ENCODE measurements around the gene PIP4K2C.
A peak's percentile ranks its signal among the peaks of the same experiment; 100 is the strongest.
"Not testable (repeated sequence)": the region's sequence is repeated elsewhere in the genome, so short reads cannot be mapped to it uniquely, and the experiment has no call there.

Gene PIP4K2C

DNA sequence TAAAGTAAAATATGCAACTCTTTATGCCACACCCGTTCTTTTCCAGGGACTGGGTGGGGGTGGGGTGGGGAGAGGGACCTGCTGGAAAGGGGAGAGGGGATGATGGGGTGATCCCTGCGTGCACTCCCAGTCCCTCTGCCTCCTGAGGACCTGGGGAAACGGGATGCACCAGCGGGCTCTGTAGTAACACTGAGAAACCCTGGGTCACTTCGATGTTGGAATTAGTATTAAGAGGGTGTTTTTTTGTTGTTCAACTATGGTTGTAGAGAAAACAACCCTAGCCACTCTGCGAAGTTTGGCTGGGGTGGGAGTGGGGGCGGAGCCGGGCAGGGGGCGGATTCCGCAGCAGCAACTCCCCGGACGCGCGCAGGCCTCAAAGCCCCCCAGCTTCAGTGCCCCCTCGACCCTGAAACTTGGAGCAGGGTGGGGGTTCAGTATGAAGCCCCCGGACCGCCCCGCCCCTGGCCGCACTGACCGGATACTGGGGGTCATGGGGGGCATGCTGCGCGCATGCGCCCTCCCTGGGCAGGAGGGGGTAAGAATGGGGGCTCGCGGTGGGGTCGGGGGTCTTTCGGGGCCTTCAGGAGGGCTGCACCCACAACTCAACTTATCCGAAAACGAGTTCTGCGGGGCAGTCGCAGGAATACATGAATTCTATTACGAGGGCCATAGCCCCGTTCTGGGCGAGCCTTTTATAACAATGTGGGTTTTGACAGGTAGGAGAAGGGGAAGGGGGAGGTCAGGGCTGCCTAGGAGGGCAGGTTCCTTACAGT is 19.0 kb downstream of the PIP4K2C start:
- DNase-seq (ENCODE audit: low spot score) = no peak

DNA sequence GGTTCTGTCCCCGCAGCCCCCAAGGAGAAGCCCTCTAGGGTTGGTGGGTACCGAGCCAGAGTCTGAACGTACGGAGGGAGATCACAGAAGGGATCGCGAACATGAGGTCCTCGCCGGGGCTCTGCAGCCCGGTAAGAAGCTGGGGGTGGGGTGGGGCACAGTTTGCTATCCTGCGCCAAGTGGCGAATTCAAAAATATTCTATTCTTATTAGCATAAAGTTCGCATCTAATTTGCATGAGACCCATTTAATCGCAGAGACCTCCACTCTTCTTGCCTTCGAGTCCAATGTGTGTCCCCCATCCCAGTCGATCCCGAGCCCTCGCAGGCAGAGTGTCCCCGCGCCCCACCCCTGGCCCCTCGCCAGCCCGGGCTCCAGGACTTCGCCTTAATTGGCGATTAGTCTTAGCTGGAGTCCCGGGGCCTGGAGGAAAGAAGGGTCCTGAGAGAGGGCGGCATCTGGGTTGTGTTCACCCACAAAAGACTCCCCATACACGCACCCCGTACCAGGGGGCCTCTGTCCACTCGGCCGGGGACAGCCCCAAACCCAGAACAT is 19.6 kb downstream of the PIP4K2C start:
- DNase-seq (ENCODE audit: low spot score) = no peak

DNA sequence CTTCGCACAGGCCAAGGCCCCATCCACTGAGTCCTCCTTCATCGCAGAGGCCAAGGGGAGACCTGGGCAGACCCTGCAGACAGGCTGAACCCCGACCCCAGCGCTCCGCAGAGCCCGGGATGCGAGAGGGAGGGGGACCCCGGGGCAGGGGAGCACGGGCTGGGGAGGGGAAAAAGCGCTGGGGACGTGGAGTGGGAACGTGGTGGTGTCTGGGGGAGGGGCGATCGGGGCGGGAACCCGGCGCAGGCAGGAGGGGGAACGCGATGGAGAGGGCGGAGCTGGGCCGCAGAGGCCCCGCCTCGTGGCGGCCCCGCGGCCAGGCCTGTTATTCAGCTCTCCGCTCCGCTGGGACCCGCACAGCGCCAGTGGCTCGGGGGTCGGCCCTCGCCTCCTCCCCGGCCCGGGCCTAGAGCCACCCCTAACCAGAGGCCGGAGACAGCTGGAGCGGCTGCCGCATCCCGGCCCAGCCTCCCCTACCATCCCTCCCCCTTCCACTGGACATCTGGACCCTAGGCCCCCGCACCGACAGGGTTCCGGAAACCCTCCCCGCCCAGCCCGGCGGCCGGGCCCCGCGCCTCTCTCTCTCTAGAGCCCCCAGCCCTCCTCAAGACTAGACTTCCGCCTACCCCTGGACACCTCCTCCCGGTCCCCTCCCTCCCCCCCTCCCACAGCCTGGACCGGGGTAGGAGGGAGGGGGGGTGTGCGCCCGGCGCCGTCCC is 20.3 kb downstream of the PIP4K2C start, which contains the start of gene ARHGEF25:
TSS of gene ARHGEF25 (plus strand) at position 328 of the 719 bp plus-strand sequence. CDS start 460 bp downstream, outside the sequence.
- DNase-seq (ENCODE audit: low spot score) = peak; percentile 35

DNA sequence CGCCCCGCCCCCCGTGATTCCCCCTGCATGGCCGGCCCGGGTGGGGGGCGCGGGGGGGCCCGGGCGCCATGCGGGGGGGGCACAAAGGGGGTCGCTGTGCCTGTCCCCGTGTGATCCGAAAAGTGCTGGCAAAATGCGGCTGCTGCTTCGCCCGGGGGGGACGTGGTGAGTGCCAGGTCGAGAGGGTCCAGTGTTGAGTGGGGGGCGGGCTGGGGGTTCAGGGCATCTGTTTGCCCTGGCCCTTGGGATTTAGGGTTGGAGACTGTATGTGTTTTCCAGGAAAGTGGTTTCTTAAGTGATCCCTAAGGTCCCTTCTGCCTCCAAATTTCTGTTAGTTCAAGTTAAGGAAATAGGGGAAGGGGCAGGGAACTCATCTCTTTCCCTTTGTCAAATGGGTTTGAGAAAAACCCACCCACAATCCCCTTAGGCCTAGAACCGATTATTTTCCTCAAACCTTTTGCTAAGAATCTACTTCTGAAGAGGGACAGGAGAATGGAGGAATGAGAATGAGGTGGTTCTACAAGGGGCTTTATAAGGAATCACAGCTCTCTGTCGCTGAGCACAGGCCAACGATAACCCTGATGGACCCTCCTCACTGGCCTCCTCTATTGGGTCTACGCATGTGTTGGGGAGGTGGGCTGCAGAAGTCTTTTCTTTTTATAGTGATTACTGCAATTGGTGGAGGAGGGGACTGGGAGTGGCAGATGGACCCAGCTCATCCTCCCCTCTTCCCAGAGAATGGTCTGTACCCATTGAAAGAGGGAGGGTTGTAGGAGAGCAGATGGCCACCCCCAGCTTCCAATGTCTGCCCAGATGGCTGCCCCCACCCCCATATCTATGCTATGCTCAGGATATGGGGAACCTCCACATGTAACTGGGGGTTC is 21.1 kb downstream of the PIP4K2C start:
- no peak for DNase-seq (ENCODE audit: low spot score)

DNA sequence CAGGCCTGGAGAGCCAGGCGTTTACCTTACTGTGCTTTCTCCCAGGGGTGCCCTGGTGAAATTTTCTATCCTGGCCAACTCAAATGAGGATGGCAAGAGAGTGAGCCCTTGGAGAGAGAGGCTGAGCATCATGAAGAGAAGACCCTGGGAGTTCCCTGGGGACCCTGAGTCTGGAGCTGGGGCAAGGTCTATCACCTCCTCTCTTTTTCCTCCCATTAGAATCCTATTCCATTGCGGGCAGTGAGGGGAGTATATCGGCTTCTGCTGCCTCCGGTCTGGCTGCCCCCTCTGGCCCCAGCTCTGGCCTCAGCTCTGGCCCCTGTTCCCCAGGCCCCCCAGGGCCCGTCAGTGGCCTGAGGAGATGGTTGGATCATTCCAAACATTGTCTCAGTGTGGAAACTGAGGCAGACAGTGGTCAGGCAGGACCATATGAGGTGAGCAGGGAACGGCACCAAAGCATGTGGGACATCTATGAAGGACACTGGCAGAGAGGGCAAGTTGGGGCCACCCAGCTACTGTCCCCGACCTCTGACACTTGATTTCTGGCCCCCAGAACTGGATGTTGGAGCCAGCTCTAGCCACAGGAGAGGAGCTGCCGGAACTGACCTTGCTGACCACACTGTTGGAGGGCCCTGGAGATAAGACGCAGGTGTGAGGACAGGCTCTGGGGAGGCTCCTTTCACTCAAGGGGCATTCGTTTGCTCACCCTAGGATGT is 21.9 kb downstream of the PIP4K2C start:
- DNase-seq (ENCODE audit: low spot score) = no peak

DNA sequence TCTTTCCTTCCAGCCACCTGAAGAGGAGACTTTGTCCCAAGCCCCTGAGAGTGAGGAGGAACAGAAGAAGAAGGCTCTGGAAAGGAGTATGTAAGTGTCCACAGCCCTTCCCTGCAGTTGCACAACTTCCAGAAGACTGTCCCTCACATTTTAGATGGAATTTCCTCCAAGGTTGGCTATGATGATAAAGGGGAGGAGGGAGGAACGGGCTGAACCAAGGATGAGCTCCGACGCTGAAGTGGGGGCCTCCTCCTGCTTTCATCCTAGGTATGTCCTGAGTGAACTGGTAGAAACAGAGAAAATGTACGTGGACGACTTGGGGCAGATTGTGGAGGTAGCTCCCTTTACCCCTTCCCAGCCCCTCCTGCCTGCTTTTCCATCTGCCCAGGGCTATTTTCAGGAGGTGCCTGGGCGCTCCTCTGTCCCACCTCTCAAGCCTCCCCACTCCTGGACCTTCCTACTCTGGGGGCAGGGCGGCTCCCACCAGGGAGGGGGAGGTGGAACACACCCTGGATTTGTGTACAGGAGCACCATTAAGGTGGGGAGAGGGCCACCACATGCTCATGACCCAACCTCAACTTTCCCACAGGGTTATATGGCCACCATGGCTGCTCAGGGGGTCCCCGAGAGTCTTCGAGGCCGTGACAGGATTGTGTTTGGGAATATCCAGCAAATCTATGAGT is 22.6 kb downstream of the PIP4K2C start:
- DNase-seq (ENCODE audit: low spot score) = no peak

DNA sequence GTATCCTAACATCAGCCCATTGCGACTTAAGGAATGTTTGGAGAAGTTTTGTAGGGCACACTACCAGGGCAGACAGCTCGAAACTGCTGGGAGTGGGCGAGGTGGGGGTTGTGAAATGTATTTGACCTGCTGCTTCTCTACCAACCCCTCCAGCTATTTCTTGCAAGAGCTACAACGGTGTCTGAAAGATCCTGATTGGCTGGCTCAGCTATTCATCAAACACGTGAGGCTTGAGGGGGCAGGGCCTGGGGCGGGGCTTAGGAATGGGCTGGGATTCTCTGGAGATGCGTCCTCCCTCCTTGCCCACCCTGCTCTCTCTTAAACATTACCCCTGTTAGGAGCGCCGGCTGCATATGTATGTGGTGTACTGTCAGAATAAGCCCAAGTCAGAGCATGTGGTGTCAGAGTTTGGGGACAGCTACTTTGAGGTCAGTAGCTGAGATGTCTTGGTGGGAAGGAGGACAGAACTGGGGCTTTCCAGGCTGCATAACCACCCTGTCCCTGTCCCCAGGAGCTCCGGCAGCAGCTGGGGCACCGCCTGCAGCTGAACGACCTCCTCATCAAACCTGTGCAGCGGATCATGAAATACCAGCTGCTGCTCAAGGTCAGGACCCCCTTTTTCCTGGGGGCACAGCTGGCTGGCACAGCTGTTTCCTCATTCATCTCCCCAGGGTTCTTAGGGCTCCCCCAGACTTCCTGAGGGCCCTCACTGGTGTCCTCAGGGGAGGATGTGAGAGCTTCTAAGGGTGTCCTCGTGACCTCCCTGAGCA is 23.4 kb downstream of the PIP4K2C start:
- DNase-seq (ENCODE audit: low spot score) = no peak

DNA sequence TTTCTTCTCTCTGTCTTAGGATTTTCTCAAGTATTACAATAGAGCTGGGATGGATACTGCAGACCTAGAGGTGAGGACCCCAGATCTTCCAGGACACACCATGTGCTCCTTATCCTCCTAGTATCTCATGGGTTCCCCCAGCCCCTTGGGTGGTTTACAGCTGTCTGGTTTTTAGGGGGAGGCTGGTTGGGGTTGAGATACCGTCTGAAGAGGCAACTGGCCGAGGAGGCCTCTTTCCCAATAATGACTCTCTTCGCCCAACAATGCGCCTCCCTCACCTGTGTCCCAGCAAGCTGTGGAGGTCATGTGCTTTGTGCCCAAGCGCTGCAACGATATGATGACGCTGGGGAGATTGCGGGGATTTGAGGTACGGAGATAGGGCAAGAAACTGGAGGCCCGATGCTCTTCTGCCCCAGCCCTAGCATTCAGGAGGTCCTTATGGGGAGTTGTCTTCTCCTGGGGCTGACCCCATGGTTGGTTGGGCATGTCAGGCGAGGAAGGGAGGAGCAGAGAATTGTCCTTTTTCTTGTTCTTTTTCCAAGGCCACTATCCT is 24.0 kb downstream of the PIP4K2C start:
- no peak for DNase-seq (ENCODE audit: low spot score)

DNA sequence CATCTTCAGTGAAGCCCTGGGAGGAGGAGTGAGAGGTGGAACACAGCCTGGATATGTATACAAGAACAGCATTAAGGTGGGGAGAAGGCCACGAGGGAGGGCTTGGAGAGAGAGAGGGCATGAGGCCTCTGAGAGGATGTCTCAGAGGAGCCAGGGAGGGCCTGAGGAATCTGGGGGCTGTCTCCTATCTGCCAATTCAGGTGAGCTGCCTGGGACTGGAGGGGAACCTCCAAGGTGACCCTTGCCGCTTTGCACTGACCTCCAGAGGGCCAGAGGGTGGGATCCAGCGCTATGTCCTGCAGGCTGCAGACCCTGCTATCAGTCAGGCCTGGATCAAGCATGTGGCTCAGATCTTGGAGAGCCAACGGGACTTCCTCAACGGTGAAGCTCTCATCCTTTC is 24.6 kb downstream of the PIP4K2C start:
- DNase-seq (ENCODE audit: low spot score) = no peak

DNA sequence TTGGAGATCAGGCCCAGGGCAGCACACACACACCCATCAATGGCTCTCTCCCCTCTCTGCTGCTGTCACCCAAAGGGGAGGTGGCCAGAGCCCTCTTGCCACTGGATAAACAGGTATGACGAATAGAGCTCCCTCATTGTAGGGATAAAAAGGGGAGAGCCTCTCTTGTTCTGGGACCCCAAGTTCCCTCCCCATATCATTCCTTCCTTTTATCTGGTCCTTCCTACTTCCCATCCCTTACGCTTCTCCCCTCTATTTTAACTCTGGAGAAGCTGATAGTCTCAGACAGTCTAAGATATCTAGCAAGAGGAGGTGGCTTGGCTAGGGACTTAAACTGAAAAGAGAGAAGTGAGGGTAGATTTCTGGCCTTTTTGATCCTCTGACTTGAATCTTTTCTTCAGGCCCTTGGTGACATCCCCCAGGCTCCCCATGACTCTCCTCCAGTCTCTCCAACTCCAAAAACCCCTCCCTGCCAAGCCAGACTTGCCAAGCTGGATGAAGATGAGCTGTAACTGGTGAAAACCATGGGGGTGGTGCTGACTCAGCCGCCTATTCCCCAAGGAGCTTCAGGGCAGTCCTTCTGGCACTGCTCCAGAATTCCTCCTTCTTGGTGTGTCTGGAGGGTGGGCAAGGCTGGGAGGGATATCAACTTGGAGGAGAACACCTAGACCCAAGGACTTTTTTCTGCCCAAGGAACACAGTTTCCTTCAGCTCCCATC is 25.6 kb downstream of the PIP4K2C start:
- DNase-seq (ENCODE audit: low spot score) = no peak

DNA sequence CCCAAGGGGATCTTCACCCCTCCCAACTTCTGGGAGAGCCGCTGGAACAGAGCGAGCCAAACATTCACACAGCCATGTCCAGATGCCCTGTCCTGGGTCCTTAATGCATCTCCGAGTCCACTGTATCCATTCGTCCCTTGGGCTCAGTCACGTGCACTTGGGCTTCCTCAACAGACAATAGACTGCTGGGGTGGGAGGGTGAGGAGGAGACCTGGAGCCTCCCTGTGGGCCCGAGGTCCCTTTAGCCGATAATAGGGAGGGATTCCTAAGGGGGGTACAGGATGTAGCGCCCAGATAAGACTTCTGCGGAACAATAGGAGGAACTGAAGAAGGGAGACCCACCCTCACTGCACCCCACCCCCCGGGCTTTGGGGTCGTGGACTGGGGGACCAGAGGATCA is 26.9 kb downstream of the PIP4K2C start:
- DNase-seq (ENCODE audit: low spot score) = no peak

DNA sequence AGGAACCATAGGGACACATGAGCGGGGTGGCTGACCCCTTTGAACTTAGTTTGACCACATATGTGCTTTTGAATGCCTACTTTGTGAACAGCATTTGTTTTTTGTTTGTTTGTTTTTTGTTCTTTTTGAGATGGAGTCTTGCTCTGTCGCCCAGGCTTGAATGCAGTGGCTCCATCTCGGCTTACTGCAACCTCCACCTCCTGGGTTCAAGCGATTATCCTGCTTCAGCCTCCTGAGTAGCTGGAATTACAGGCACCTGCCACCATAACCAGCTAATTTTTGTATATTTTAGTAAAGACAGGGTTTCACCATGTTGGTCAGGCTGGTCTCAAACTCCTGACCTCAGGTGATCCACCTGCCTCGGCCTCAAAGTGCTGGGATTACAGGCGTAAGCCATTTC is 27.4 kb downstream of the PIP4K2C start:
- not testable (repeated sequence) for DNase-seq (ENCODE audit: low spot score)

DNA sequence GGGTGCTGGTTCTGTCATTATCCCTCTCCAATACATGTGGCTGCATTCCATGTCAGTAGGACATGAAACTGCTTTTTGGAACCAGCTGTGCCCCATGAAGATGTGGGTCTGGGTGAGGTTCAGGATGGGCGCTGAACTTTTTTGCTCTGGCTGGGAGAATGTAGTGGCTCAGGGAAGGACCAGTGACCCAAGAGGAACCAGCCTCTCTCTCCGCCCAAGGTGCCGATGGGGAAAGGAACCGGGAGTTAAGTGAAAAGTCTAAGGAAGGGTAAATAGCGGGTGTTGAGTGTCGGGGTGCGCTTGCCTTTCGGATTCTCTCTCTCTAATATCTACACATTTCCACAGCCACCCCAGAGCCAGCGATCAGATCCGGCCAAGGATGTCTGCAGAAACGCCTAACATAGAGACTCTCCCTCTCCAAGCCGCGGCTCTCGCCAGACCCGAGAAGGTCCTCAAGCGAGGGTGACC is 28.0 kb downstream of the PIP4K2C start:
- no peak for DNase-seq (ENCODE audit: low spot score)

DNA sequence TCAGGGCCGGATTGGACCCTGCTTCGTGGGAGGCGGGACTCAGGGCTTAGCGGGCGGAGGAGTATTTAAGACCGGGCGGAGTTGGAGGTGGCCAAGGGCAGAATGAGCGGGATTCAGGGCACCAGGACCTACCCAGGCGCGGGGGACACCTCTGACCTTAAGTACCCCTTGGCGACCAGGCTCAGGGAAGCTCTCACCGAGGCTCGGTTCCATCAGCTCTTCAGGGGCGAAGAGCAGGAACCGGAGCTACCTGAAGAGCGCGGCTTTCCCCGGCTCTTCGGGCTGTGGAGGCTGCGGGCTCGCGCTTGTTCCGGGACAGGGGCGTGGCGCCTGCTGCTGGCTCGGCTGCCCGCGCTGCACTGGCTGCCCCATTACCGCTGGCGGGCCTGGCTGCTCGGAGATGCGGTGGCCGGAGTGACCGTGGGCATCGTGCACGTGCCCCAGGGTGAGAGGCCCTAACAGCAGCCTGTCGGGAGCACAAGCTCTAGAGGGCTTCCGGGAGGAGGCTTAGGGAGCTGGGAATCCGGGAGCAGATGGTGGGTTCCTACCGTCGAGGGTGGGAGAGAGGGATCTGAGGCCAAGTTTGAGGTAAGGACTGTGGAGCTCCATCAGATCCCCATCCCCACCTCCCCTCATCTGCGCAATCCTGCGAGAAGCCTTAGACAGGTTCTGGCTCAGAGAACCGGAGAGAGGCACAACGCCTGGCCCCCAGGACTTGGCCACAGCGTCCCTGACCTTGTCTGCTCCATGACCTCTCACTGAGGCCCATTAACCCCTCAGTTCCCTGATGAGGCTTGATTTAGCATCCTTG is 28.6 kb downstream of the PIP4K2C start:
- no peak for DNase-seq (ENCODE audit: low spot score)

DNA sequence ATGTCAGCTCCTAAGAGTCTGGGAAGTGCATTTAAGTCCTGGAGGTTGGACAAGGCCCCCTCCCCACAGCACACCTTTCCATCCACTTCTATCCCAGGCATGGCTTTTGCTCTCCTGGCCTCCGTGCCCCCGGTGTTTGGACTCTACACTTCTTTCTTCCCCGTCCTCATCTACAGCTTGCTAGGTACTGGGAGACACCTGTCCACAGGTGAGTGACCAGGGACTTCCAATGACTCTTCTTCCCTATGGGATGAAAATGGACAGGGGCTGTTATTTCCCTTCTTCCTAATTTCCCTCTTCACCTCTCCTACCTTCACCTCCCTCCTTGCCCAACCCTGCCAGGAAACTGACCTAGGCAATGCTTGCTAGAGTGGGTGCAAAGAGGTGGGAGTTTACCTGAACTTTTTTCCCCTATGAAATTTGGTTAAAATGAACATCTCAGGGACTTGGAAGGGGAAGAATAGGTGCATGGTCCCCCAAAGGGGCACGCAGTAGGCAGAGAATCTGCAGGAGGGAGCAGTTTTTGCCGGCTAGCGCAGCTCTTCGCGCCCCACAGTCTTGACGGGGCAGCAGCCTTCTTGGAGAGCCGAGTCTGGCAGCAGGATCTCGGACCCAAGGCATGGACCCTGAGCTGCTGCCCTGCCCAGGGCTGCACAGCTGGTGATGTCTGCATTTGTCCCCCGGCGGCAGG is 29.4 kb downstream of the PIP4K2C start:
- no peak for DNase-seq (ENCODE audit: low spot score)

DNA sequence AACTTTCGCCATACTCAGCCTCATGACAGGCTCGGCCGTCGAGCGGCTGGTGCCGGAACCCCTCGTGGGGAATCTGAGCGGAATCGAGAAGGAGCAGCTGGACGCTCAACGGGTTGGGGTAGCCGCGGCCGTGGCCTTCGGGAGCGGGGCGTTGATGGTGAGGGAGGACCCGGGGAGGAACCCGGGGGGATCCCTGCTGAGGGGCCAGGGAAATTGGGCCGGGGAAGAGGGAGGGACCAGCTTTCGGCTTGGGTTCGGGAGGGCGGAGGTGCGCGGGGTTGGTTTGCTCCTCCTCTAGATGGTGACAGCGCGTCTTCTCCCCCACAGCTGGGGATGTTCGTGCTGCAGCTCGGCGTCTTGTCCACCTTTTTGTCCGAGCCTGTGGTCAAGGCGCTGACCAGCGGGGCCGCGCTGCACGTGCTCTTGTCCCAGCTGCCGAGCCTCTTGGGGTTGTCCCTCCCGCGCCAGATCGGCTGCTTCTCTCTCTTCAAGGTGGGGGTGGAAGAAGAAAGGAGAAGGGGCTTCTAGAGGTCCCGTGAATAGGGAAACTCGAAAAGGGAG is 30.0 kb downstream of the PIP4K2C start:
- no peak for DNase-seq (ENCODE audit: low spot score)

Data from CD4-positive, alpha-beta T cell treated with Interleukin-6 at 100 ng/mL for 8 hours (primary cell).